Neural cell (in vitro differentiated cells): ENCODE results near the gene BCL2. TPM values are rescaled to one million over a fixed set of nuclear protein-coding genes. Genes with fewer than 3 reads are reported as not detected.

Experiments used
- H2AFZ ChIP-seq: fragments of 200-600, 300-800 bp; sonication (generic), shearing (Covaris generic); 2 replicates; pipeline ENCODE4 v1.6.0; 2014; ENCODE audit warnings: low read depth, mild to moderate bottlenecking, antibody characterized with exemption, low read length, moderate library complexity
- H3F3A ChIP-seq: fragments of 200-600 bp; shearing (Covaris generic); 2 replicates; pipeline ENCODE4 v1.6.1; 2016; ENCODE audit warnings: mild to moderate bottlenecking, moderate library complexity, mixed read lengths, antibody characterized with exemption, low read length; ENCODE audit not compliant: insufficient read depth, poor library complexity, severe bottlenecking
- H3K27ac ChIP-seq: fragments of 200-600, 300-800 bp; sonication (generic), shearing (Covaris generic); 2 replicates; pipeline ENCODE4 v1.5.1; 2014; ENCODE audit warnings: mild to moderate bottlenecking, low read length, moderate library complexity
- H3K27me3 ChIP-seq: fragments of 300-800, 200-600 bp; sonication (generic), shearing (Covaris generic); 2 replicates; pipeline ENCODE4 v1.6.0; 2014; ENCODE audit warnings: mild to moderate bottlenecking, low read depth, low read length, moderate library complexity; ENCODE audit not compliant: insufficient read depth
- H3K36me3 ChIP-seq: fragments of 300-800, 200-600 bp; sonication (generic), shearing (Covaris generic); 2 replicates; pipeline ENCODE4 v1.5.1; 2014; ENCODE audit warnings: mild to moderate bottlenecking, antibody characterized with exemption, low read length, moderate library complexity; ENCODE audit not compliant: insufficient read depth
- H3K4me2 ChIP-seq: fragments of 300-800, 200-600 bp; sonication (generic), shearing (Covaris generic); 2 replicates; pipeline ENCODE4 v1.6.0; 2014; ENCODE audit warnings: mild to moderate bottlenecking, low read length
- H3K4me3 ChIP-seq: fragments of 300-800, 200-600 bp; sonication (generic), shearing (Covaris generic); 2 replicates; pipeline ENCODE4 v1.5.1; 2014; ENCODE audit warnings: mild to moderate bottlenecking, low read length, moderate library complexity
- H3K79me2 ChIP-seq: fragments of 200-600 bp; shearing (Covaris generic); replicated peaks from 2 replicates; pipeline ENCODE4 v1.6.0; 2014; ENCODE audit warnings: mild to moderate bottlenecking, low read length, moderate library complexity; ENCODE audit not compliant: insufficient read depth
- H3K9ac ChIP-seq: fragments of 300-800, 200-600 bp; sonication (generic), shearing (Covaris generic); 2 replicates; pipeline ENCODE4 v1.6.1; 2016; ENCODE audit warnings: mild to moderate bottlenecking, low read length, mixed read lengths
- H3K9me2 ChIP-seq: fragments of 200-600 bp; shearing (Covaris generic); 2 replicates; pipeline ENCODE4 v1.6.1; 2016; ENCODE audit warnings: mild to moderate bottlenecking, low read length, mixed read lengths; ENCODE audit not compliant: insufficient read depth
- H3K9me3 ChIP-seq: fragments of 200-600, 300-800 bp; sonication (generic), shearing (Covaris generic); 2 replicates; pipeline ENCODE4 v1.6.1; 2016; ENCODE audit warnings: mild to moderate bottlenecking, mixed run types, low read length, moderate library complexity, mixed read lengths
- H4K20me1 ChIP-seq: fragments of 200-600 bp; shearing (Covaris generic); 2 replicates; pipeline ENCODE4 v1.6.1; 2016; ENCODE audit warnings: mild to moderate bottlenecking, mixed run types; ENCODE audit not compliant: insufficient read depth
- CTCF ChIP-seq: fragments of 450-650 bp; IDR thresholded peaks from 2 replicates; pipeline ENCODE4 v1.5.1; 2014; ENCODE audit warnings: antibody characterized with exemption, mild to moderate bottlenecking, moderate library complexity; ENCODE audit not compliant: poor library complexity, severe bottlenecking
- EP300 ChIP-seq: fragments of 450-650 bp; conservative IDR thresholded peaks from 2 replicates; pipeline ENCODE4 v1.6.1; 2014; ENCODE audit warnings: antibody characterized with exemption, mild to moderate bottlenecking, moderate library complexity; ENCODE audit not compliant: poor library complexity, severe bottlenecking
- EZH2 ChIP-seq: fragments of 200-600, 300-800 bp; shearing (Covaris generic), sonication (generic); IDR thresholded peaks from 2 replicates; pipeline ENCODE4 v1.6.1; 2014; ENCODE audit warnings: antibody characterized with exemption, low read length, borderline replicate concordance, mild to moderate bottlenecking; ENCODE audit not compliant: insufficient read depth, poor library complexity, severe bottlenecking
- MXI1 ChIP-seq: fragments of 450-650 bp; conservative IDR thresholded peaks from 2 replicates; pipeline ENCODE4 v1.6.1; 2014; ENCODE audit warnings: antibody characterized with exemption, mild to moderate bottlenecking; ENCODE audit not compliant: poor library complexity, severe bottlenecking
- POLR2AphosphoS5 ChIP-seq: IDR thresholded peaks from 2 replicates; pipeline ENCODE4 v1.6.1; 2012
- RAD21 ChIP-seq: fragments of 450-650 bp; conservative IDR thresholded peaks from 2 replicates; pipeline ENCODE4 v1.6.1; 2014; ENCODE audit warnings: antibody characterized with exemption, mild to moderate bottlenecking, moderate library complexity
- REST ChIP-seq: IDR thresholded peaks from 2 replicates; pipeline ENCODE4 v1.6.1; 2012; ENCODE audit warnings: borderline replicate concordance
- SMC3 ChIP-seq: fragments of 450-650 bp; conservative IDR thresholded peaks from 2 replicates; pipeline ENCODE4 v1.6.1; 2014; ENCODE audit warnings: antibody characterized with exemption, mild to moderate bottlenecking, moderate library complexity; ENCODE audit not compliant: poor library complexity
- TAF1 ChIP-seq: IDR thresholded peaks from 2 replicates; pipeline ENCODE4 v1.6.1; 2012; ENCODE audit warnings: low read depth
- polyA plus RNA-seq: library from polyadenylated mRNA; depleted of rRNA; stranded (reverse); fragments of >200 nt; gene quantifications from 2 replicates; pipeline ENCODE4 v1.2.3, GENCODE V29; 2014

BCL2 gene
- polyA plus RNA-seq, 1 donor from 2014 or later = 3.4 TPM

- no peak for TF ChIP-seq POLR2AphosphoS5
- TF ChIP-seq MXI1 = no peak
- TF ChIP-seq RAD21 = no peak
- no peak for TF ChIP-seq TAF1
- no peak for TF ChIP-seq SMC3
- no peak for TF ChIP-seq EP300
- TF ChIP-seq REST = no peak
- no peak for TF ChIP-seq EZH2
- no peak for TF ChIP-seq CTCF
- H3K27me3 ChIP-seq = no peaks in the 10 kb centered on the region
- no peak overlapping the region for H2AFZ ChIP-seq
- no peaks in the 10 kb centered on the region for H3F3A ChIP-seq
- H3K36me3 ChIP-seq = no peaks in the 10 kb centered on the region
- no peaks in the 10 kb centered on the region for H3K9me2 ChIP-seq
- no peaks in the 10 kb centered on the region for H4K20me1 ChIP-seq
- no peaks in the 10 kb centered on the region for H3K79me2 ChIP-seq
- H3K9ac ChIP-seq = no peak overlapping the region
- no peaks in the 10 kb centered on the region for H3K9me3 ChIP-seq
- H3K4me3 ChIP-seq = no peak overlapping the region
- no peak overlapping the region for H3K27ac ChIP-seq
- H3K4me2 ChIP-seq = no peak overlapping the region
Observed at GRCh38 chr18:63299837-63300745, 19.5 kb downstream of the BCL2 start.

GRCh38 chr18:63298400-63299365 lies 20.9 kb downstream of the BCL2 start:
- Histone ChIP-seq H3K9me2 (no peaks in the 10 kb centered on the region), H3F3A (no peaks in the 10 kb centered on the region), H3K4me2 (no peak overlapping the region), H3K79me2 (no peaks in the 10 kb centered on the region), H3K9me3 (no peaks in the 10 kb centered on the region), H3K27me3 (no peaks in the 10 kb centered on the region), H3K27ac (peak overlapping the region; percentile 22), H3K9ac (no peak overlapping the region), H4K20me1 (no peaks in the 10 kb centered on the region), H2AFZ (no peak overlapping the region), H3K36me3 (no peaks in the 10 kb centered on the region), H3K4me3 (peak overlapping the region; percentile 36)
- no peak for TF ChIP-seq TAF1
- no peak for TF ChIP-seq MXI1
- TF ChIP-seq CTCF = no peak
- no peak for TF ChIP-seq REST
- TF ChIP-seq EZH2 = no peak
- no peak for TF ChIP-seq EP300
- TF ChIP-seq SMC3 = no peak
- no peak for TF ChIP-seq POLR2AphosphoS5
- TF ChIP-seq RAD21 = no peak
